Esophagus muscularis mucosa (tissue), 4 donors: ENCODE results near the gene EPHB3.

ENCODE experiments used
- CTCF ChIP-seq, 3 experiments: fragments of 200-600 bp in 2 of 3; fragments of 450-650 bp in 1 of 3; sonication (generic) in 2 of 3; IDR thresholded peaks; one replicate each; pipeline ENCODE4 v1.5.1; 2017 to 2019; ENCODE audit warnings: antibody characterized with exemption in 3 of 3, mild to moderate bottlenecking in 2 of 3, moderate library complexity in 1 of 3
- EP300 ChIP-seq: sonication (generic); formaldehyde crosslinking; IDR thresholded peaks from one replicate; pipeline ENCODE4 v1.6.1; 2017; ENCODE audit warnings: antibody characterized with exemption
- POLR2A ChIP-seq: fragments of 450-650 bp; IDR thresholded peaks from one replicate; pipeline ENCODE4 v1.6.1; 2017; ENCODE audit warnings: antibody characterized with exemption, moderate library complexity, mild to moderate bottlenecking, low read depth
- POLR2AphosphoS5 ChIP-seq, 2 donors: sonication (generic); formaldehyde crosslinking; IDR thresholded peaks; one replicate each; pipeline ENCODE4 v1.6.1; 2017; ENCODE audit warnings: antibody characterized with exemption in 2 of 2

GRCh38 chr3:184542577-184542976 is 19.0 kb upstream of the EPHB3 start:
- TF ChIP-seq CTCF (IDR thresholded peaks at IDR 0.05) (no peak), POLR2AphosphoS5 (IDR thresholded peaks at IDR 0.05) (no peak), POLR2A (no peak), EP300 (no peak)
